ENCODE data around the gene UBE2D2. TPM values are rescaled to one million over a fixed set of nuclear protein-coding genes. Genes with fewer than 3 reads are reported as not detected.
"Not testable (repeated sequence)": the region's sequence is repeated elsewhere in the genome, so short reads cannot be mapped to it uniquely, and the experiment has no call there.

The UBE2D2 gene
- 100 to 1,000 TPM; 271 to 285 TPM for total RNA-seq

DNA sequence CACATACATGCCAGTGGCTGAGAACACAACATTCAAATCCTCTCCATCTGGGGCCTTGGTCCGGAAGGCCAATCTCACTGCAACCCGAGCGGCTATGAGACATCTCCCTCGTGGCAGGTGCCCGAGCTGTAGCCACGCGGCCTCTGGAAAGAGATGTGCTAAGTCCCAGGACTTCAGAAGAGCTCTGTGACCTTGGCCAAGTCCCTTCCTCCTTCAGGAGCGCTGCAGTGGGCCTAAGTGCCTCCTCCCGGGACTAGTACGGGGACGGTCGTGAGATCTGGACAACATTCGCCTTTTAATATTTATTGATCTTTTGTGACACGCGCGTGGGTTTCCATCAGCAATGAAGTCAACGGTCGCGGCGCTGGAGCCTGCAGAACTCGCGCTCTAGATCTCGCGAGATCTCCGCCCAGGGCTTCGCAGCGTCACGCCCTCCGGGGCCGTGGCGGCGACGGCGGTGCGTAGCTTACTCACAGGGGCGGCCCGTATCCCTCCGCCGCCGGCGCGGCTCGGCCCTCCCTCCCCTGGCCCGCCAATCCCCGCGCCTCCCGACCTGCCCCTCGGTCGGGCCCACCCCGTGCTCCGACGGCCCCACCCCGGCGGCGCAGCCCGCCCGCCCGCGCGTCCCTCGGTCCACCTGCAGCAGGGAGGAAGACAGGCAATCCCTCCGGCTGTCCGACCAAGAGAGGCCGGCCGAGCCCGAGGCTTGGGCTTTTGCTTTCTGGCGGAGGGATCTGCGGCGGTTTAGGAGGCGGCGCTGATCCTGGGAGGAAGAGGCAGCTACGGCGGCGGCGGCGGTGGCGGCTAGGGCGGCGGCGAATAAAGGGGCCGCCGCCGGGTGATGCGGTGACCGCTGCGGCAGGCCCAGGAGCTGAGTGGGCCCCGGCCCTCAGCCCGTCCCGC lies at the start of gene UBE2D2:
TSS of gene UBE2D2 (plus strand) at position 588 of the 903 bp plus-strand sequence. CDS start 453 bp downstream, outside the sequence.
- POLR2A ChIA-PET = interaction anchor here (0.6 to 3.0 kb wide), 20 partner anchors 10 to 285 kb away, joined by 3 to 15 read pairs (median 5); partner anchors contain the start of gene STING1
- H3K27ac Mint-ChIP-seq = peak within 1 kb of the TSS; percentile 92
- no peaks in the 10 kb centered on the region for H3K9me3 Mint-ChIP-seq
- H3K4me3 Mint-ChIP-seq = peak within 1 kb of the TSS; percentile 90
- intact Hi-C loops (cut with micrococcal nuclease) = loop anchor here (1.0 to 10.0 kb wide), 12 partner anchors 23 to 986 kb away; partner anchors contain the start of genes DNAJC18, HSPA9, MATR3 and PAIP2
- H3K4me1 Mint-ChIP-seq (ENCODE audit: low read depth) = peaks cover 25% of the 10 kb centered on the region
- H3K36me3 Mint-ChIP-seq = peaks cover 29% of the 10 kb centered on the region
- H3K27me3 Mint-ChIP-seq = no peaks in the 10 kb centered on the region
- DNase-seq = peak; percentile 98
- CTCF ChIA-PET = interaction anchor here (0.7 to 7.0 kb wide), 9 partner anchors 13 to 150 kb away, joined by 3 to 56 read pairs (median 4); no protein-coding TSS in a partner anchor

DNA sequence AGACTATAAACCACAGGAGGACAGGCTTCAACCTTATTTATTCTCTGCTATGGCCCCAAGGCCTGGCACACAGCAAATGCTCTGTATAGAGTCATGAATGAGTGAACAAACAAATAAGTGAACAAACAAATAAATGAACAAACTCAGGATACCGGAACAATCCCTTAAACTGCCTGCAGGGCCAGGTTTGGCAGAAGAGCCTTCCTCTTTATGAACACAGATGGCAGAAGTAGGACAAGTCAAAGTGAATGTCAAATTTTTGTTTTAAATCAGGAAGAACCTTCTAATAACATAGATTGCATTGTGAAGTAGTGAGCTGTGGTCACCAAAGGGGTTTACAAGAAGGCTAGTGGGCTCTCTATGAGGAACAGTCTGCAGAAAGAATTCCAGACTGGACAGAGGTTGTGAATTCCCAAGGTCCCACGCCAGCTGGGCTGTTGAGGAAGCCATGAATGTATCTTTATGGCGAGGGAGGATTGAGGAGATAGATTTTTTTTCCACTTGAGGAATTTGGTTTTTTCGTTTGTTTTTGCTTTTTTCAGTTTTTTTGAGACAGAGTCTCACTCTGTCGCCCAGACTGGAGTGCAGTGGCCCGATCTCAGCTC lies 48.3 kb upstream of the UBE2D2 start:
- ChIA-PET POLR2A (interaction anchor here (0.8 to 2.5 kb wide), 12 partner anchors 17 to 97 kb away, joined by 3 to 16 read pairs (median 5); partner anchors contain the start of genes DNAJC18 and STING1), CTCF (interaction anchor here (0.6 to 13.8 kb wide), 23 partner anchors 10 to 123 kb away, joined by 3 to 443 read pairs (median 8); partner anchors contain the start of genes DNAJC18, MZB1, STING1 and UBE2D2)
- Mint-ChIP-seq H3K4me1 (ENCODE audit: low read depth) (peaks cover 55% of the 10 kb centered on the region), H3K27ac (peak overlapping the region; percentile 79), H3K36me3 (no peaks in the 10 kb centered on the region), H3K27me3 (no peaks in the 10 kb centered on the region), H3K9me3 (peaks cover 5% of the 10 kb centered on the region), H3K4me3 (no peak overlapping the region)
- intact Hi-C loops (cut with micrococcal nuclease) = loop anchor here (1.0 to 5.0 kb wide), 5 partner anchors 31 to 124 kb away; partner anchors contain the start of genes DNAJC18, SMIM33 and STING1
- DNase-seq = no peak

DNA sequence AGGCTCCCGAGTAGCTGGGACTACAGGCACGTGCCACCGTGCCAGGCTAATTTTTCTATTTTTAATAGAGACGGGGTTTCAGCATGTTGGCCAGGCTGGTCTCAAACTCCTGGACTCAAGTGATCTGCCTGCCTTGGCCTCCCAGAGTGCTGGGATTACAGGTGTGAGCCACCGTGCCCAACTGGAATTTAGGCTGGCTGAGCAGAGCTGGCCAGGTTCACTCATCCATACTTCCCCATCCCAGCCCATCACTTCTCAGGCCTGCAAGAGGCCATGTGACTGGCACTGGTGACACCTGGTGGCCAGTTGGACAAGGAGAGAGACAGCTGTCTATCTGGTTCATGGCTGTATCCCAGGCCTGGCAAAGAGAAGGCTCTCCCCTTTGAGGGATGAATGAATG lies 47.7 kb upstream of the UBE2D2 start:
- not testable (repeated sequence) for H3K9me3 Mint-ChIP-seq, H3K27me3 Mint-ChIP-seq, H3K4me3 Mint-ChIP-seq, H3K36me3 Mint-ChIP-seq
- Mint-ChIP-seq H3K4me1 (ENCODE audit: low read depth) (peaks cover 56% of the 10 kb centered on the region), H3K27ac (peak overlapping the region; percentile 53)
- ChIA-PET POLR2A (interaction anchor here (0.8 to 2.5 kb wide), 11 partner anchors 17 to 98 kb away, joined by 3 to 16 read pairs (median 5); partner anchors contain the start of genes DNAJC18 and STING1), CTCF (interaction anchor here (0.6 to 13.8 kb wide), 29 partner anchors 9 to 124 kb away, joined by 3 to 443 read pairs (median 6); partner anchors contain the start of genes DNAJC18, MZB1, SPATA24 and STING1)
- intact Hi-C loops (cut with micrococcal nuclease) = loop anchor here (1.0 to 5.0 kb wide), 5 partner anchors 31 to 124 kb away; partner anchors contain the start of genes DNAJC18, SMIM33 and STING1
- DNase-seq = peak; percentile 87

DNA sequence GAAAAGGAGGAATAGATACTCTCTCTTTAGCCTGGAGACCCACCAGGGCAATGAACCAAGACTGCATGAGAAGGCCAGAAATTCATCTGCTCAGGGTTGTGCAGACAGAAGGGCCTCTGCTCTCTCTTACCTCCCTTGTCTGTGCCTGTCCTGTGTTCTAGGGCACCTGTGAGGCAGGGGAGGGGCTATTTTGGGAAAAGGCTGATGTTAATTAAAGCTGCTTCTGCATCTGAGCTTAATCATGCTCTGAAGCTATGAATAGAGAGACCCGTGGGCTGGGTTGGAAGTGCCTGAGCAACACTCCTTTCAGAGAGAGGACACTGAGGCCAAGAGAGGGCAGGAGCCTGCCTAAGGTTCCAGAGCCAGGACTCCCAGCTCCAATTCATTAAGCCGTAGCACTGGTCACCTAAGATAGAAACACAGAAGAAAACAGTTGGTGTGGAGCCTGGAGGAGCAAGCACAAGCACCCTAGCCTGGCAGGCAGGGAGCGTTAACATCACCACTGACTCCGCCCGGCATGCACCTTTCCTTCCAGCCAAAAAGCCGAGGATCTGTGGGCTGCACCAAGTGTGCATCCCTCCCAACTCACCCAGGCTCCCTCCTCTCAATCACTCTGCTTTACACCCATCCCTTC lies 47.2 kb upstream of the UBE2D2 start:
- peak overlapping the region; percentile 61 for H3K27ac Mint-ChIP-seq
- H3K27me3 Mint-ChIP-seq = no peaks in the 10 kb centered on the region
- H3K4me3 Mint-ChIP-seq = no peak overlapping the region
- DNase-seq = no peak
- peaks cover 60% of the 10 kb centered on the region for H3K4me1 Mint-ChIP-seq (ENCODE audit: low read depth)
- peaks cover 5% of the 10 kb centered on the region for H3K9me3 Mint-ChIP-seq
- CTCF ChIA-PET = interaction anchor here (0.6 to 13.8 kb wide), 30 partner anchors 9 to 124 kb away, joined by 3 to 443 read pairs (median 4); partner anchors contain the start of genes DNAJC18, MZB1, SPATA24 and STING1
- H3K36me3 Mint-ChIP-seq = no peaks in the 10 kb centered on the region
- POLR2A ChIA-PET = interaction anchor here (0.5 to 2.5 kb wide), 11 partner anchors 22 to 98 kb away, joined by 3 to 16 read pairs (median 4); partner anchors contain the start of genes DNAJC18 and STING1
- intact Hi-C loops (cut with micrococcal nuclease) = loop anchor here (1.0 to 5.0 kb wide), 5 partner anchors 32 to 123 kb away; partner anchors contain the start of genes DNAJC18, SMIM33 and STING1

DNA sequence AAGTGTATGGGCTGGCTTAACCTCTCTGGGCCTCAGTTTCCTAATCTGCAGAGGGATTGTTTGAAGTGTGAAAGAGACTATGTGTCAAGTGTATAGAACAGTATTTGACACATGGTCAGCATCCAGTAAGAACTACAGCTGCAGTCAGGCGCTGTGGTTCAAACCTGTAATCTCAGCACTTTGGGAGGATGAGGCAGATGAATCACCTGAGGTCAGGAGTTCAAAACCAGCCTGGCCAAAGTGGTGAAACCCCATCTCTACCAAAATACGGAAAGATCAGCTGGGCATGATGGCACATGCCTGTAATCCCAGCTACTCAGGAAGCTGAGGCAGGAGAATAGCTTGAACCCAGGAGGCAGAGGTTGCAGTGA lies 46.7 kb upstream of the UBE2D2 start:
- peaks cover 61% of the 10 kb centered on the region for H3K4me1 Mint-ChIP-seq (ENCODE audit: low read depth)
- CTCF ChIA-PET = interaction anchor here (0.6 to 13.8 kb wide), 23 partner anchors 10 to 125 kb away, joined by 3 to 443 read pairs (median 4); partner anchors contain the start of genes DNAJC18, MZB1, SPATA24 and STING1
- H3K9me3 Mint-ChIP-seq = peaks cover 5% of the 10 kb centered on the region
- no peak overlapping the region for H3K4me3 Mint-ChIP-seq
- H3K36me3 Mint-ChIP-seq = no peaks in the 10 kb centered on the region
- DNase-seq = peak; percentile 73
- POLR2A ChIA-PET = interaction anchor here (0.5 to 2.5 kb wide), 9 partner anchors 23 to 107 kb away, joined by 3 to 16 read pairs (median 5); partner anchors contain the start of gene STING1
- intact Hi-C loops (cut with micrococcal nuclease) = loop anchor here (5.0 kb wide), 3 partner anchors 42 to 123 kb away; partner anchors contain the start of genes DNAJC18 and SMIM33
- peak overlapping the region; percentile 61 for H3K27ac Mint-ChIP-seq
- H3K27me3 Mint-ChIP-seq = no peaks in the 10 kb centered on the region

DNA sequence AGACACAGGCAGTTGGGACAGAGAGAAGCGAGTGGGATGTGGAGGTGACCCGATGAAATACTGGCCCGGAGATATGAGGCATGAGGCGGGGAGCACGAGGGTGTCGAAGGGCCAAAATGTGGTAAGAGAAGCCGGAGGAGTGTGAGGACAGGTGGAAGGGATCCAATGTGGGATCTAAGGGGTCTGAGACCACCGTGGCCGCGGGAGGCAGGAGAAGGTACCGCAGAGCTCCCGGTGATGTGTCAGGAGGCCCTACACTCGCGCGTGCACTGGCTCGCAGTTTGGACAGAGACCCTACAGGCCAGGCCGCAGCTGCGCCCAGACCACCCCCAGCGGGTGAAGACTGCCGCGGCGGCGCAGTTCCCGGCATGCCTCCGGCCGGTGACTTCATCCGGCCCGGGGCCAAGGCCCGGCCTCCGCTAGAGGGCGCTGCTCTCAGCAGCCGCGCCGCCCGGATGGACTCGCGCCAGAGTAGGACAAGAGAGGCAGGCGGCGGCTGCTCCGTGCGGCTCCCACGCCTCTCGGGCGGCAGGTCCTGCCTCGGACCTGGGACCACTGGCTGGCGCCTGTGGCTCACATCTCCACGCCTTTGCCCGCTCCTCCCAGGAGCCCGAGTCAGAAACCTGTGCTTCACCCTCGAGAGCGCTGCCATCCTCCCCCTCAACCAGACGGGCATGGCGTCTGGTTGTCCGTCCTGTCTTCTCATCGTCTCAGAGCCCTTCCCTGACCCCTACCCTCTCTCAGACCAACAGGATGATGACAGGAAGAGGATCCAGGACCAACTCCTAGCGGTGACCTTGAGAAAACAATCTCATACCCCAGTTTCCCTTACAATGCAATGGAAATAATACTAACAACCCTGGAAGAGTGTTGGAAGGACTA lies 43.2 kb upstream of the UBE2D2 start:
- H3K4me3 Mint-ChIP-seq = peak overlapping the region; percentile 82
- H3K27me3 Mint-ChIP-seq = no peaks in the 10 kb centered on the region
- intact Hi-C loops (cut with micrococcal nuclease) = loop anchor here (2.0 to 5.0 kb wide), 2 partner anchors 43 to 229 kb away; partner anchors contain the start of gene UBE2D2
- H3K36me3 Mint-ChIP-seq = no peaks in the 10 kb centered on the region
- ChIA-PET CTCF (interaction anchor here (0.8 to 13.8 kb wide), 14 partner anchors 9 to 247 kb away, joined by 3 to 443 read pairs (median 4); partner anchors contain the start of gene UBE2D2), POLR2A (interaction anchor here (0.7 to 1.6 kb wide), 3 partner anchors 43 to 104 kb away, joined by 3 to 6 read pairs (median 4); partner anchors contain the start of gene UBE2D2)
- peak overlapping the region; percentile 81 for H3K27ac Mint-ChIP-seq
- peaks cover 32% of the 10 kb centered on the region for H3K4me1 Mint-ChIP-seq (ENCODE audit: low read depth)
- peak; percentile 93 for DNase-seq
- H3K9me3 Mint-ChIP-seq = no peaks in the 10 kb centered on the region

DNA sequence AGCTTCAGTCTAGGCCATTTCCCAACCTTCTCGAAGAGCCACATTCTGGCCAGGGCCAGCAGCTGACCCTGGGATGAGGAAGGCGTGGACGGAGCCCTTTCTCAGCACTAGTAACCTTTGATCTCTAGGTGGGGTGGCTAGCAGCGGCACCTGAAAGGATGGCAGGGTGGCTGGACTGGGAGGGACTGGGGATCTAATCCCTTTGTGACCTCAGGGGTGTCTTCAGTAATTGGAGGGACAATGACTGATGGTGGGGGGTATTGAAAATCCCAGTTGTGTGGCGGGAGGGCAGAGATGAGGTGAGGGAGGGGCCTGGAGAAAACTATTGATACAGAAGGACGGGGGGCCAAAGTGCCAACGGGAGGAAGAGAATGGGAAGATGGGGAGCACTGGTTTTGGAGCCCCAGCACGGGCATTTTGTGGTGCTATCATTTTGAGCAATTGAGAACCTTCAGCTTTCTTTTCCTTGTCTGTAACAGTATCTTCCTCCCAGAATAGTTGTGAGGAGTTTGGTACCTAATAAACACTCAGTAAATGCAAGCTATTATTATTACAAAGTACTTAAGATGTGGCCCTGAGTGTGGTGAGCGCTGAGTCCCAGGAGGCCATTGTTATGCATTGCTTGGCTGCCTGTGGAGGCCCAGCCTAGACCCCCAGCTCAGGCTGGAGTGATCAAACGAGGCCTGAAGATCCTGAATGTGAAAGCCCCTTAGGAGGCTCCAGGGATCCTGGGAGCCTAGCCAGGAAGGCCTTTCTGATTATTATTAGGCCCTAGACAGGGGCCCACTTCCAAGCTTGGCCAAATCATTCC lies 37.3 kb upstream of the UBE2D2 start:
- H3K27ac Mint-ChIP-seq = no peak overlapping the region

DNA sequence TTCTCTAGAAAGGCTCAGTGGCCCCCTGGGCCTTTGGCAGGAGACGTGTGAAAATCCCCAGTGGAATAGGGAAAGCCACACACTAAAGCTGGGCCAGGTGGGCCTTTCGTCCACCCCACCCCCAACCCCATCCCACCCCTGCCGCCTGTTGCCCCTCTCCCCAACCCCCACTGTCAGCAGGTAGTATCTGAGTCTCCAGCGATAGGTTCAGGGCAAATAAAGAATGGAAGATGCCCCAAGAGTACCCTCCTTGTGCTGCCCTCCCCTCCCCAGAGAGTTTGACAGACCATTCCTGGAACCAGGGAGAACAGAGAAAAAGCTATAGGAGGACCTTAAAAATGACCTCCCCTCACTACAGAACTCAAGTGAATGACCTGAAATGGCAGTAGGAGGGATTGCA lies 36.7 kb upstream of the UBE2D2 start:
- intact Hi-C loops (cut with micrococcal nuclease) = no loop called here
- Mint-ChIP-seq H3K27me3 (no peaks in the 10 kb centered on the region), H3K27ac (no peak overlapping the region), H3K9me3 (no peaks in the 10 kb centered on the region), H3K4me1 (ENCODE audit: low read depth) (no peaks in the 10 kb centered on the region), H3K4me3 (no peak overlapping the region), H3K36me3 (no peaks in the 10 kb centered on the region)
- DNase-seq = no peak
- ChIA-PET CTCF (interaction anchor here (0.9 to 1.4 kb wide), 2 partner anchors 10 to 102 kb away, joined by 3 read pairs; no protein-coding TSS in a partner anchor), POLR2A (no interaction called here)

More for the DNA sequence above, 37.3 kb upstream of the UBE2D2 start:
- Mint-ChIP-seq H3K4me1 (ENCODE audit: low read depth) (peaks cover 2% of the 10 kb centered on the region), H3K27me3 (no peaks in the 10 kb centered on the region), H3K4me3 (no peak overlapping the region), H3K36me3 (no peaks in the 10 kb centered on the region), H3K9me3 (no peaks in the 10 kb centered on the region)
- no peak for DNase-seq
- ChIA-PET POLR2A (no interaction called here), CTCF (interaction anchor here (1.0 to 1.4 kb wide), 2 partner anchors 10 to 11 kb away, joined by 3 read pairs; no protein-coding TSS in a partner anchor)
- intact Hi-C loops (cut with micrococcal nuclease) = no loop called here

DNA sequence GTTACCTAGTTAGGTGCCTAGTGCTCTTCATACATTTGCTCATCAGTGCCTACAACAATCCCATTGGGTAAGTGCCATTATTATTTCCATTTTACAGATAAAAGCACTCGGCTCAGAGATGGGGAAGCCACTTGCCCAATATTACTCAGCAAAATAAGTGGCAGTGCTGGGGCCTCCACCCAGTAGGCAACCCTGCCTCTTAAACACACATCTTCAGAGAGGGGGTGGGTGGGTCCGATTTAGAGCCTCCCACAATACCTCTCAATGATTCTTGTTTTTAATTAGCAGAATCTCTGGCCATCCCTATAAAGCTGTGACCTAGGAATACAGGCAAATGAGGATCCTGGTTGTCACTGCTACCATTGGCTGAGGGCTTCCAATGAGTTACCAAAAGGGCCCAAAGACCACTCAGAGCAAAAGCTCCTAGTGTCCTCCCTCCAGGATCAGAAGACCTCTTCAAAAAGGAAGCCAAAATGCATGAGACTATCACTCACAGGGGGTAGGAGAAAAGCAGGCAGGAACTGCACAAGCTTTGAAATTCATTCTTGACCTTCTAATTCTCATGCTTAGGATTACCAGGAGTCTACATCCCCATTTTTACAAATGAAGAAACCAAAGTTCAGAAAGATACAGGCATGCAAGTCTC lies 36.1 kb upstream of the UBE2D2 start:
- DNase-seq = no peak
- Mint-ChIP-seq H3K4me1 (ENCODE audit: low read depth) (no peaks in the 10 kb centered on the region), H3K27me3 (no peaks in the 10 kb centered on the region), H3K4me3 (no peak overlapping the region), H3K27ac (no peak overlapping the region), H3K36me3 (no peaks in the 10 kb centered on the region), H3K9me3 (no peaks in the 10 kb centered on the region)
- ChIA-PET POLR2A (no interaction called here), CTCF (interaction anchor here (0.9 to 1.4 kb wide), 2 partner anchors 11 to 102 kb away, joined by 3 read pairs; no protein-coding TSS in a partner anchor)
- intact Hi-C loops (cut with micrococcal nuclease) = no loop called here
